ENCODE data around the gene PPY. TPM values are rescaled to one million over a fixed set of nuclear protein-coding genes. Genes with fewer than 3 reads are reported as not detected.
"Not testable (repeated sequence)": the region's sequence is repeated elsewhere in the genome, so short reads cannot be mapped to it uniquely, and the experiment has no call there.

Gene PPY
- total RNA-seq, 1 donor from 2014 or later, result not detected

DNA sequence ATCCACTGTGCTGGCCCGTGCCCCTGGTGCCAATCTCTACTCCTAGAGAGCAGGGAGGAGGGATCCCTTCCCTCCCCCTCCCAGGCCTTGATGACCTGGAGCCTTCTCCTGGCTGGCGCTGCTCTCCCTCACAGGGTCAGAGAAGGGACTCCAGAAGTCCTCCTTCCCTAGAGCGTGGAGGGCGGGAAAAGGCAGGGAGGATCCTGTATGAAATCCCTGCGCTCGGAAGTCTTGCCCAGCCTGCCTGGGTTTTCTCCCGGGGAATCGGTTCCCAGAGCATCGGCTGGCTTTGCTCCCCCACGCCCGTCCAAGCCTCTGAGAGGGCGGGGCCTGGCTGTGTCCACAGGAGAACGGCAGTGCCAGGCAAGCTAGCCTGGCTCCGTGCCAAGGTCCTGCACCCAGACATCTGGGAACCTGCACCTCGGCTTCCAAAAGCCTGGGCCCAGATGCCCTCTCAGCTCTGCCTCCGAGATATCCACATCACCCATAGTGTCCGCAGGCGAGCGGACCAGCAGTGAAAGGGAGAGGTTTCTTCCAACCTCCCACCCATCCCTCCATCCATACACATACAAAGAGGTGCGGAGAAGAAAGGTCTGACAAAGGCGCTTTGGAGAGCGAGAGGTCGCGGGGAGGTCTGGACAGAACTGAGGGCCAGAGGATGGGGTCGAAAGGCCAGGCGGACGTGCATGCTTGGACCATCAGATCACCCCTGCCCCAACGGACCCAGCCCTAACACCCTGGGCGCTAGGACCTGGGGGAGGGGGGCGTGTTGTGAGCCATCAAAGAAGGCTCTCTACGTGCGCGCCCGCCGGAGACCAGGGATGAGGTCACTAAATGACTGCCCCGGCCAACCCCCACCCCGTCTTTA lies 36.1 kb downstream of the PPY start:
- peak; percentile 11 for DNase-seq (ENCODE audit: low read depth)

- no peak for DNase-seq (ENCODE audit: low read depth)
These were observed 36.8 kb downstream of the PPY start for GRCh38 chr17:43905400-43905984.

GRCh38 chr17:43901861-43902589 lies 40.3 kb downstream of the PPY start:
- no peak for DNase-seq (ENCODE audit: low read depth)

- DNase-seq (ENCODE audit: low read depth), result no peak
These were observed 41.2 kb downstream of the PPY start for GRCh38 chr17:43900858-43901754.

GRCh38 chr17:43900183-43900857 lies 42.0 kb downstream of the PPY start:
- peak; percentile 53 for DNase-seq (ENCODE audit: low read depth)

- DNase-seq (ENCODE audit: low read depth), result no peak
These were observed 43.8 kb downstream of the PPY start for GRCh38 chr17:43898446-43898845.

DNA sequence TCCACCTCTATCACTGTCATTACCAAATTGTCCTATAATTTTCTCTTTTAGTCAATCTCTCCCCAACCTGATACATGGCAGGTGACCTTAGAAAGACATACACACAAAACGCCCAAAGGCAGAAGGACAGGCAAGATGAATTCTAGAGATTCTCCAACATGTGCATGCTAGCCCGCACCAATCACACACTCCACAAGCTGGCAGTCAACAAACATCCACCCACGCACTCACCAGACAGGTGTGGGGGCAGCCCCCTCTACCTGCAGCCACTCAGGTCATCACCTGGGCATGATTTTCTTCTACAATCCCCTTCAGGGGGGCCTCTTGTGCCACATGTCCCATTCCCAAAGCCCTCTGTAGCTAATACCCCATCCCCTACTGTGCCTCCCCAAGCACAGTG lies 44.4 kb downstream of the PPY start:
- DNase-seq (ENCODE audit: low read depth), result no peak

DNA sequence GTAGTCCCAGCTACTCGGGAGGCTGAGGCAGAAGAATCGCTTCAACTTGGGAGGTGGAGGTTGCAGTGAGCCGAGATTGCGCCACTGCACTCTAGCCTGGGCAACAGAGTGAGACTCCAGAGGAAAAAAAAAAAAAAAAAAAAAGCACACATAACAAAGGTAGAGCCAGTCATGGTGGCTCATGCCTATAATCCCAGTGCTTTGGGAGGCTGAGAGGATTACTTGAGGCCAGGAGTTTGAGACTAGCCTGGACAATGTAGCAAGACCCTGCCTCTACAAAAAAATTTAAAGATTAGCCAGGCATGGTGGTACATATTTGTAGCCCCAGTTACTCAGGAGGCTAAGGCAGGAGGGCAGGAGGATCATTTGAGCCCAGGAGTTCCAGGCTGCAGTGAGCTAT lies 47.8 kb downstream of the PPY start:
- not testable (repeated sequence) for DNase-seq (ENCODE audit: low read depth)

- DNase-seq (ENCODE audit: low read depth), result no peak
These were observed 49.7 kb downstream of the PPY start for GRCh38 chr17:43892647-43892952.

DNA sequence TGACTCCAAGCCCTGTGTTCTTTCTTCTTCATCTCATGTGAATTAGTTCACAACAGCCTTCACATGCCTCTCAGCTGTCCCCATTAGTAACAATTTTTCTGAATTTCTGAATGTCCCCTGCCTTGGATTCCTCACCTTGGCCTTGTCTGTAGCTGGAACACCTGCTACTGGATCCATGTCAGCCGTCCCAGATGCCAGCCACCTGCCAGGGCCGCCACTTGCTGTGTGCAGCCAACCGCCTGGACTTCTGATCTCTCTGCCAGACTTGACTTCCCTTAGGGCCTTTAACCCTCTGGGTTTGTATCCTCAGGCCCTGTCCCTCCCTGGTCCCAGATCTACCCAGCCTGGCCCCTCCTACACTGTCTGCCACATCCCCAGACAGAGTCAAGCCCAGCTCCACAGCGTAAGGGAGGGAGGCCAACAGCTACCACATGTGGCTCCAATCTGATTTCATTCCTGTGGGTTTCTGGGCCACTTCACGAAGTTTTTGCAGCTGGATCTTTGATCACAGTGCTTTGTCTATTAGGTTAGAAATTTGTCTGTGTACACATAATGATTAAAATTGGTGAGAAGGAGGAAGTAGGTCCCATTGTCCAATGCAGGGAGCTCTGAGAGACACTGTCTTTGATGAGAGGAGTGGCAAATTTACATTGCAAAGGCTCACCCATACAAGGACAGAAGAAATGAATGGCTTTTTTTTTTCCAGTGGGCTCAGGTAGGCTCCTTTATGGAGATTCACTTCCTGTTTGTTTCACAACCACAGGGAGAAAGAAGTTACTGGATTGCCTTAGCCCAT lies 50.2 kb downstream of the PPY start:
- no peak for DNase-seq (ENCODE audit: low read depth)

Other genes starting within 250 kb of the PPY start
- not detected in 2 replicates for gene SOST, start 183.7 kb downstream of the PPY start, total RNA-seq
- gene DUSP3, start 163.5 kb downstream of the PPY start, total RNA-seq, result 96.0 and 132 TPM in 2 replicates
- under 0.01 TPM in 1 of 2 replicates, not detected in the other for gene CFAP97D1, start 162.0 kb downstream of the PPY start, total RNA-seq
- 6.8 and 8.5 TPM in 2 replicates for gene MPP3, start 109.3 kb downstream of the PPY start, total RNA-seq
- gene CD300LG, start 95.3 kb downstream of the PPY start, total RNA-seq, result not detected in 2 replicates
- 1.7 and 3.6 TPM in 2 replicates for gene MPP2, start 34.9 kb downstream of the PPY start, total RNA-seq
- not detected in 2 replicates for gene PYY, start 11.5 kb upstream of the PPY start, total RNA-seq
- gene NAGS, start 62.1 kb upstream of the PPY start, total RNA-seq, result 1.2 and 6.1 TPM in 2 replicates
- gene TMEM101, start 72.5 kb upstream of the PPY start, total RNA-seq, result 43.8 and 71.2 TPM in 2 replicates
- 30.3 and 42.2 TPM in 2 replicates for gene LSM12, start 124.2 kb upstream of the PPY start, total RNA-seq
- 15.8 and 54.2 TPM in 2 replicates for gene G6PC3, start 128.3 kb upstream of the PPY start, total RNA-seq
- 10.9 and 22.7 TPM in 2 replicates for gene HDAC5, start 181.2 kb upstream of the PPY start, total RNA-seq
- 0.70 and 1.2 TPM in 2 replicates for gene HROB, start 199.5 kb upstream of the PPY start, total RNA-seq
- gene ASB16, start 228.2 kb upstream of the PPY start, total RNA-seq, result not detected in 2 replicates
- gene TMUB2, start 244.5 kb upstream of the PPY start, total RNA-seq, result 21.9 and 38.5 TPM in 2 replicates